Measurements from ENCODE around the gene FAM89B. TPM values are rescaled to one million over a fixed set of nuclear protein-coding genes. Genes with fewer than 3 reads are reported as not detected.

FAM89B gene
- total RNA-seq, 4 donors from 2014 or later = 12.0 to 44.1 (median 23.9) TPM

DNA sequence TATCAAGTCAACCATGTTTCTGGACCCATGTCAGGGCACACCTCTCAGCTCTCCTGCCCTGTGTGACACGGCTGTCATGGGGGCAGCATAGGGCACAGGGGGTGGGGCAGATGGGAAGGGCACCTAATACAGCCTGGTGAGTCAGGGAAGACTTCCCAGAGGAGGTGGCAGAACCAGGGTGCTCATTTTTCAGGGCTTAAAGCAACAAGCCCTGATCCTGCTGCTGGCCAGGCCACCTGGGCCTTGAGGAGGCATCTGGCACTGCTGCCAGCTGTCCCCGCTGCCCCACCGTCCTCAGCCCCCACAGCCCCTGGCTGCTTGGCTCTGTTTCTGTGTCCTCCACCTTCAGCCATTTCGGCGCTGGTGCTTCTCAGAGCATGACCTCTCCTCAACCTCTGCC lies 37.3 kb downstream of the FAM89B start:
- Histone ChIP-seq H3K27ac (peak overlapping the region in 3 of 4 donors; percentile 17 to 96 (median 57)), H3K4me3 (peak overlapping the region in 1 of 4 donors; percentile 14), H3K4me1 (peaks cover 48 to 77% (median 49%) of the 10 kb centered on the region in 3 donors), H3K36me3 (peaks cover 10 to 79% (median 12%) of the 10 kb centered on the region in 3 donors), H3K9me3 (no peaks in the 10 kb centered on the region), H3K27me3 (no peaks in the 10 kb centered on the region)
- intact Hi-C loops (cut with DNase I) = loop anchor here (10.0 kb wide), 1 partner anchor 65 kb away; no protein-coding TSS in a partner anchor
- TF ChIP-seq POLR2A (IDR thresholded peaks at IDR 0.05) (no peak), CTCF (IDR thresholded peaks at IDR 0.05) (no peak)
- DNase-seq = no peak
- 72 to 80% methylated on average over 4 to 5 of the region's 5 CpGs for WGBS, 2 donors

DNA sequence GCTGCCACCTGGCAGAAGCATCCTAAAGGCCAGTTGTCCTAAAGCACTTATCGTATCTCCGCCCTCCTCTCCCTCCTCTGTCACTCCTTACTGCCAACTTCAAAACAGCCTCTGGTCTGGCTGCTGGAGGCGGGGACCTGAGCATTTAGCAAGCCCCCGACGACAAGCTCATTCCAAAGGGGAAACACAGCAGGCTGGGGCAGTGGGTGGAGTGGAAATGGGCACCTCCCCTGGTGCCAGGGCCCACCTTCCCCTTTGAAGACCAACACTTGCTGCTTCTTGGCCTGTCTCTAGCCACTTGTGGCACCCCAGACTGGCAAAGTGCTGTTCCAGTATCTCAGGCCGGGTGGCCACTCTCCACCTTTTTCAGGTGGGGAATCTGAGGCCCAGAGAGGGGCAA lies 38.1 kb downstream of the FAM89B start:
- DNase-seq = no peak
- Histone ChIP-seq H3K36me3 (peaks cover 2 to 72% (median 4%) of the 10 kb centered on the region in 3 donors), H3K27ac (peak overlapping the region; percentile 96 to 98 (median 98)), H3K9me3 (no peaks in the 10 kb centered on the region), H3K4me1 (peaks cover 48 to 77% (median 49%) of the 10 kb centered on the region in 3 donors), H3K27me3 (no peaks in the 10 kb centered on the region), H3K4me3 (peak overlapping the region in 3 of 4 donors; percentile 70 to 99 (median 81))
- WGBS, 2 donors = 79 to 92% methylated on average over 2 to 3 of the region's 6 CpGs
- TF ChIP-seq CTCF (IDR thresholded peaks at IDR 0.05) (no peak), POLR2A (IDR thresholded peaks at IDR 0.05) (no peak)
- intact Hi-C loops (cut with DNase I) = loop anchor here (10.0 kb wide), 1 partner anchor 66 kb away; no protein-coding TSS in a partner anchor

DNA sequence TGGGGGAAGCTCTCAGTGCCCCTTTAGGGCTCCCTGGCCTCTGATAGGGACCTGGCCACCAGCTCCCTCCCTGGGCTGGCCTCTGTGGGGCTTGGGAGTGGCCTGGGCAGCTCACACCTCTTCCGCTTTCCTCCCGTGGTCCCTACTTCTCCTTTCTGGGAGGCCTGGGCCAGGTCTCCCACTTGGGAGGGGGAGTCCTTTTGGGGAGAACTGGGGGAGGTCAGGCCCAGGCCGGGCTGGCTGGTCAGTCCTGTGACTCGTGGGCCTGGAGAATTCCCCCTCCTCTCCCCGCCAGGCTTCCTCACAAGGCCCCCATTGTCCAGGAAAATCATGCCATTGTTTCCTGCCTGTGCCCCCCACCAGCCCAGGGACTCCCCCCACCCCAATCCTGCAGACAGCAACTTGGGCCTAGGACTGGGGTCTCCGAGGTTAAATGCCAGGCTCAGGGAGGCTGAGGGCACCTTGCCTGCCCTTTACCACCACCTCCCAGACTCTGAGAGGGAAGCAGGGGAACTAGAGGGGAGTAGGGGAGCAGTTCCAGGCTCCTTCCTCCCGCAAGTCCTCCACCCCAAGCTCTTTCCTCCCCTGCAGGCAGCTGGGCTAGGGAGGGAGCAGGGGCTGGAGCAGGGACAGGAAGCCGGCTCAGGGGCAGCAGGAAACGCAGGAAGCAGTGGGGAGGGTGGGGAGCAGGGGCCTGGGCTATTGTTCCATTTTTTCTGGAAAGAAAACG lies 38.9 kb downstream of the FAM89B start:
- peaks cover 49 to 76% (median 50%) of the 10 kb centered on the region in 3 donors for H3K4me1 ChIP-seq
- WGBS, 2 donors = 29 to 60% methylated on average over 2 to 7 of the region's 10 CpGs
- intact Hi-C loops (cut with DNase I) = loop anchor here (10.0 kb wide), 1 partner anchor 66 kb away; no protein-coding TSS in a partner anchor
- TF ChIP-seq CTCF (IDR thresholded peaks at IDR 0.05) (no peak), POLR2A (IDR thresholded peaks at IDR 0.05) (no peak)
- no peak for DNase-seq
- peak overlapping the region in 3 of 4 donors; percentile 70 to 99 (median 81) for H3K4me3 ChIP-seq
- no peaks in the 10 kb centered on the region for H3K9me3 ChIP-seq
- H3K36me3 ChIP-seq = peaks cover 0 to 64% (median 0%) of the 10 kb centered on the region in 3 donors
- peak overlapping the region; percentile 96 to 98 (median 98) for H3K27ac ChIP-seq
- no peaks in the 10 kb centered on the region for H3K27me3 ChIP-seq

GRCh38 chr11:65611758-65612603 lies 39.6 kb downstream of the FAM89B start:
- peaks cover 51 to 77% (median 58%) of the 10 kb centered on the region in 3 donors for H3K4me1 ChIP-seq
- no peak for TF ChIP-seq CTCF (IDR thresholded peaks at IDR 0.05)
- TF ChIP-seq POLR2A (IDR thresholded peaks at IDR 0.05) = no peak
- peak overlapping the region; percentile 70 to 99 (median 87) for H3K4me3 ChIP-seq
- H3K36me3 ChIP-seq = peaks cover 0 to 58% (median 0%) of the 10 kb centered on the region in 3 donors
- WGBS, 2 donors = 20 to 52% methylated on average over 2 to 7 of the region's 12 CpGs
- H3K27ac ChIP-seq = peak overlapping the region; percentile 96 to 98 (median 98)
- no peaks in the 10 kb centered on the region for H3K9me3 ChIP-seq
- no peak for DNase-seq
- no peaks in the 10 kb centered on the region for H3K27me3 ChIP-seq
- intact Hi-C loops (cut with DNase I) = loop anchor here (10.0 kb wide), 1 partner anchor 67 kb away; no protein-coding TSS in a partner anchor
